Vagina (tissue), 2 donors: Measurements from ENCODE around the gene OR11H6.

Source experiments
- CTCF ChIP-seq, 3 experiments: fragments of 450-650 bp in 2 of 3; fragments of 200-600 bp in 1 of 3; sonication (generic) in 1 of 3; IDR thresholded peaks; one replicate each; pipeline ENCODE4 v1.5.1; 2017 to 2019; ENCODE audit warnings: antibody characterized with exemption in 3 of 3, mild to moderate bottlenecking in 2 of 3, moderate library complexity in 2 of 3
- POLR2A ChIP-seq, 2 donors: fragments of 450-650 bp; IDR thresholded peaks; one replicate each; pipeline ENCODE4 v1.6.1; 2017; ENCODE audit warnings: antibody characterized with exemption in 2 of 2, mild to moderate bottlenecking in 2 of 2, moderate library complexity in 2 of 2
- POLR2AphosphoS5 ChIP-seq, 2 donors: sonication (generic); formaldehyde crosslinking; IDR thresholded peaks; one replicate each; pipeline ENCODE4 v1.9.0; 2017; ENCODE audit warnings: antibody characterized with exemption in 2 of 2, mild to moderate bottlenecking in 2 of 2, low read depth in 1 of 2; ENCODE audit not compliant: insufficient read depth in 1 of 2

DNA sequence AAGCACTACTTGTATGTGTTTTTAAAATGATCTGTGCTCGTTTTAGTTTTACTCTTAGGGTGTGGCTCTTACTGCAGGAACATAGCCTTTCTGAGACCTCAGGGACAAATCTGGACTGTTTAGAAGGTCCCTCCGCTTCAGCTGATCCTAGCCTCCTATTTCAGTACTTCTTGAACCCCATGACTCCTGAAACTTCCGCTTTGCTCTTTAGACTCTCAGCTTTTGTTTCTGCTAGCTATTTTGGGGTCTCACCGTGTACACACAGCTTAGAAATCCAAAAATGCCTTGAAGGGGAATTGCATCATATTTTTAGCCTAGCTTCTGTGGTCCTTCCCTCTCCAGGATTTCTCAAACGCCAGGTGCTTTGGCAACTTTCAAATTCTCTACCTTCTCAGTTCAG, 24.5 kb upstream of the OR11H6 start:
- TF ChIP-seq CTCF (IDR thresholded peaks at IDR 0.05) (no peak), POLR2AphosphoS5 (IDR thresholded peaks at IDR 0.05; ENCODE audit: insufficient read depth in 1 of 2, low read depth in 1 of 2) (no peak), POLR2A (IDR thresholded peaks at IDR 0.05) (no peak)
